Caco-2 (cell line): ENCODE data around the gene RPL23. TPM values are rescaled to one million over a fixed set of nuclear protein-coding genes. Genes with fewer than 3 reads are reported as not detected.
A peak's percentile ranks its signal among the peaks of the same experiment; 100 is the strongest.

Experiments used
- BruUV-seq: library from RNA; stranded (reverse); fragments of 400-500 nt; replicated peaks from 2 replicates; lab custom pipeline; 2021; lab: Mats Ljungman, UMichigan
- CTCF ChIA-PET: fragments of 300-600 bp; sonication (Branson Sonifier 250); formaldehyde crosslinking; loops from one replicate; lab custom pipeline; 2022; ENCODE audit warnings: antibody characterized with exemption; lab: Charles Lee
- POLR2A ChIA-PET: fragments of 300-600 bp; sonication (Branson Sonifier 250); formaldehyde crosslinking; loops from one replicate; lab custom pipeline; 2022; ENCODE audit warnings: antibody characterized with exemption; lab: Charles Lee
- DNase-seq, 2 experiments: peaks; one replicate each; pipeline versions ENCODE4 v3.0.0 to v3.0.0-alpha.2; 2020 to 2022
- H3K27me3 ChIP-seq: replicated peaks from 2 replicates; pipeline ENCODE4 v1.6.0; 2011; ENCODE audit warnings: low read length; ENCODE audit not compliant: control insufficient read depth, insufficient read depth
- H3K36me3 ChIP-seq: 2 replicates; pipeline ENCODE4 v1.5.1; 2011; ENCODE audit warnings: low read length; ENCODE audit not compliant: control insufficient read depth, insufficient read depth
- H3K4me1 ChIP-seq: fragments of 250-450 bp; sonication (Bioruptor Pico); 2 replicates; pipeline ENCODE4 v1.5.1; 2020; ENCODE audit warnings: mild to moderate bottlenecking
- H3K4me3 ChIP-seq: 2 replicates; pipeline ENCODE4 v1.5.1; 2011; ENCODE audit warnings: low read depth, mild to moderate bottlenecking, control low read depth, low read length
- H3K9me3 ChIP-seq: fragments of 250-450 bp; sonication (Bioruptor Pico); 2 replicates; pipeline ENCODE4 v1.5.1; 2020; ENCODE audit warnings: mild to moderate bottlenecking, moderate library complexity
- H3K27ac Mint-ChIP-seq: one replicate; pipeline ENCODE4 v1.8.0; 2022; ENCODE audit warnings: mixed read lengths; ENCODE audit not compliant: unreplicated experiment
- H3K27me3 Mint-ChIP-seq: one replicate; pipeline ENCODE4 v1.8.0; 2022; ENCODE audit warnings: mixed read lengths; ENCODE audit not compliant: insufficient read depth, unreplicated experiment
- H3K36me3 Mint-ChIP-seq: one replicate; pipeline ENCODE4 v1.8.0; 2022; ENCODE audit warnings: mild to moderate bottlenecking, mixed read lengths; ENCODE audit not compliant: insufficient read depth, unreplicated experiment
- H3K4me1 Mint-ChIP-seq: one replicate; pipeline ENCODE4 v1.8.0; 2022; ENCODE audit warnings: low read depth, mixed read lengths; ENCODE audit not compliant: unreplicated experiment
- H3K4me3 Mint-ChIP-seq: one replicate; pipeline ENCODE4 v1.8.0; 2022; ENCODE audit warnings: mild to moderate bottlenecking, moderate library complexity, mixed read lengths; ENCODE audit not compliant: unreplicated experiment
- H3K9me3 Mint-ChIP-seq: one replicate; pipeline ENCODE4 v1.8.0; 2022; ENCODE audit warnings: mixed read lengths; ENCODE audit not compliant: unreplicated experiment
- CTCF ChIP-seq, 2 experiments: fragments of 200-600 bp in 1 of 2; IDR thresholded peaks; 1 replicate in 1 of 2; 2 replicates in 1 of 2; pipeline versions ENCODE4 v1.5.1 to v1.8.0; 2011 to 2022; ENCODE audit warnings: antibody characterized with exemption in 1 of 2, control low read depth in 1 of 2, inconsistent platforms in 1 of 2, low read depth in 1 of 2, low read length in 1 of 2, mild to moderate bottlenecking in 1 of 2, moderate library complexity in 1 of 2; ENCODE audit not compliant: insufficient read depth in 1 of 2, severe bottlenecking in 1 of 2, unreplicated experiment in 1 of 2
- intact Hi-C: fragments of 100-400 bp; cut with micrococcal nuclease; formaldehyde crosslinking; loops from one replicate; pipeline ENCODE4 v1.10.0; 2022; ENCODE audit not compliant: unreplicated experiment
- total RNA-seq: library from RNA; stranded (reverse); gene quantifications from 2 replicates; pipeline ENCODE4 v1.2.3, GENCODE V29; 2022

The RPL23 gene
- total RNA-seq, 1 experiment from 2014 or later: 2,216 TPM

GRCh38 chr17:38883592-38884526 is 30.3 kb upstream of the RPL23 start:
- Histone ChIP-seq H3K4me1 (peaks cover 54% of the 10 kb centered on the region), H3K36me3 (peaks cover 8% of the 10 kb centered on the region), H3K9me3 (no peaks in the 10 kb centered on the region), H3K4me3 (no peak overlapping the region), H3K27me3 (no peaks in the 10 kb centered on the region)
- peaks cover 32% of the 10 kb centered on the region for H3K4me1 Mint-ChIP-seq
- intact Hi-C loops: no loop called here
- TF ChIP-seq CTCF (IDR thresholded peaks at IDR 0.05; ENCODE audit: insufficient read depth in 1 of 2, low read depth in 1 of 2, low read length in 1 of 2, severe bottlenecking in 1 of 2, unreplicated experiment in 1 of 2): no peak
- ChIA-PET POLR2A (no interaction called here), CTCF (interaction anchor here (1.9 kb wide), 1 partner anchor 13 kb away, joined by 7 read pairs; no protein-coding TSS in a partner anchor)
- peaks cover 81% of the 10 kb centered on the region for H3K36me3 Mint-ChIP-seq
- H3K27ac Mint-ChIP-seq: peak overlapping the region; percentile 4
- H3K27me3 Mint-ChIP-seq: no peaks in the 10 kb centered on the region
- no peak overlapping the region for H3K4me3 Mint-ChIP-seq
- BruUV-seq: no TSS peak
- no peak for DNase-seq
- H3K9me3 Mint-ChIP-seq: no peaks in the 10 kb centered on the region

DNA sequence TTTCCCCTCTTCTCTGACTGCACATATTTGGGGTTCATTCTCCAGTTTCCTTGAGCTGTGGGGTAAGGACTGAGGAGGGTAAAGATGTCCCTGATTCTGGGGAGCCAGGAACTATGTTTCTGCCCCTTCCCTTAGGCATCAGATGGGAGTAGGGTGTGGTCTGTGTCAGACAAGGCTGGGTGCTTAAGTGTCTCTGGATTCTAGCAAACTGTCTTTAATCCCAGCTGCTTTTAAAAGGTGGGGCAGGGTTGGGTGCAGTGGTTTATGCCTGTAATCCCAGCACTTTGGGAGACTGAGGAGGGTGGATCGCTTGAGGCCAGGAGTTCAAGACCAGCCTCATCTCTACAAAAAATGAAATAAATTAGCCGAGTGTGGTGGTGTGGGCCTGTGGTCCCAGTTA is 29.3 kb upstream of the RPL23 start:
- Histone ChIP-seq H3K36me3 (peaks cover 10% of the 10 kb centered on the region), H3K27me3 (no peaks in the 10 kb centered on the region), H3K4me3 (no peak overlapping the region), H3K4me1 (peaks cover 64% of the 10 kb centered on the region), H3K9me3 (no peaks in the 10 kb centered on the region)
- intact Hi-C loops: no loop called here
- POLR2A ChIA-PET: no interaction called here
- no peaks in the 10 kb centered on the region for H3K27me3 Mint-ChIP-seq
- no peaks in the 10 kb centered on the region for H3K9me3 Mint-ChIP-seq
- peaks cover 42% of the 10 kb centered on the region for H3K4me1 Mint-ChIP-seq
- peaks cover 86% of the 10 kb centered on the region for H3K36me3 Mint-ChIP-seq
- no TSS peak for BruUV-seq
- no peak for DNase-seq
- H3K4me3 Mint-ChIP-seq: no peak overlapping the region
- CTCF ChIA-PET: interaction anchor here (0.6 kb wide), 1 partner anchor 18 kb away, joined by 3 read pairs; no protein-coding TSS in a partner anchor
- no peak for TF ChIP-seq CTCF (IDR thresholded peaks at IDR 0.05; ENCODE audit: insufficient read depth in 1 of 2, low read depth in 1 of 2, low read length in 1 of 2, severe bottlenecking in 1 of 2, unreplicated experiment in 1 of 2)
- peak overlapping the region; percentile 92 for H3K27ac Mint-ChIP-seq

- H3K9me3 Mint-ChIP-seq: no peaks in the 10 kb centered on the region
- intact Hi-C loops: no loop called here
- no peak overlapping the region for H3K4me3 Mint-ChIP-seq
- DNase-seq: no peak
- no peaks in the 10 kb centered on the region for H3K27me3 Mint-ChIP-seq
- H3K27ac Mint-ChIP-seq: peak overlapping the region; percentile 92
- Histone ChIP-seq H3K4me3 (no peak overlapping the region), H3K27me3 (no peaks in the 10 kb centered on the region), H3K9me3 (no peaks in the 10 kb centered on the region), H3K36me3 (peaks cover 14% of the 10 kb centered on the region), H3K4me1 (peaks cover 75% of the 10 kb centered on the region)
- POLR2A ChIA-PET: interaction anchor here (1.1 kb wide), 1 partner anchor 12 kb away, joined by 4 read pairs; the partner anchor contains the start of gene LASP1
- CTCF ChIA-PET: no interaction called here
- BruUV-seq: no TSS peak
- no peak for TF ChIP-seq CTCF (IDR thresholded peaks at IDR 0.05; ENCODE audit: insufficient read depth in 1 of 2, low read depth in 1 of 2, low read length in 1 of 2, severe bottlenecking in 1 of 2, unreplicated experiment in 1 of 2)
- peaks cover 43% of the 10 kb centered on the region for H3K4me1 Mint-ChIP-seq
- H3K36me3 Mint-ChIP-seq: peaks cover 77% of the 10 kb centered on the region
These were observed 28.2 kb upstream of the RPL23 start for GRCh38 chr17:38881600-38882191.
